ENCODE data around the gene GRHL3. TPM values are rescaled to one million over a fixed set of nuclear protein-coding genes. Genes with fewer than 3 reads are reported as not detected.

GRHL3 gene
- total RNA-seq, 4 donors from 2014 or later, result 93.6 to 154 (median 129) TPM

DNA sequence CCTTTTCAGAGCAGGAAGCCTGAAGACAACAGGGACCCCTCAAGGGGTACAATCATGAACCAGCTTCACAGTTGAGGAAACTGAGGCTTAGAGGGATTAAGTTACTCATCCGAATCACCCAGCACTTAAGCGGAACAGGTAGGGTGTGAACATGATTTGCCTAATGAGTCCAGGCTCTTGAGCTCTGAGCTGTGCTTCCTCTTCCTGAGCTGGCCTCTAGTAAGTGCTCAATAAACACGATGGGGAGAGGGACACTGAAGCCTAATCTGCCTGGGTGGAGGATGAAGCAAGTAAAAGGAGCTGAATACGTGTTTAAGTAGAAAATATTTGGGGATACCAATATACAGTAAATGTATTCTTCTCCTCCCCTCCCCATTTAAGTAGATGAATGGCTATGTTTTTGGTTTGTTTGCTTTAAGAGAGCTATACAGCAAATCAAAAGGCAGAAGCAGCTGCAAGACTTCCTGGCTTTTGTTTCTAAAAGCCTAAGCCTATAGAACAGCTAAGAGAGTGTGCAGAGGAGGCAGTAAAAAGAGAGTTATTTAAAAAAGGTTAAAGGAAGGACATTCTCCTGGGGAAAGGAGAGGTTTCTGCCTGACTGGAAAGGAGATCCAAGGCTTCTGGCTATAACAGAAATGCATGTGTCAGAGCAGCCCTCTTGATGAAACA lies 74.0 kb downstream of the GRHL3 start:
- TF ChIP-seq EP300 (IDR thresholded peaks at IDR 0.05) (no peak), POLR2AphosphoS5 (IDR thresholded peaks at IDR 0.05) (no peak), POLR2A (IDR thresholded peaks at IDR 0.05) (no peak)
- TF ChIP-seq, protein P1, sequence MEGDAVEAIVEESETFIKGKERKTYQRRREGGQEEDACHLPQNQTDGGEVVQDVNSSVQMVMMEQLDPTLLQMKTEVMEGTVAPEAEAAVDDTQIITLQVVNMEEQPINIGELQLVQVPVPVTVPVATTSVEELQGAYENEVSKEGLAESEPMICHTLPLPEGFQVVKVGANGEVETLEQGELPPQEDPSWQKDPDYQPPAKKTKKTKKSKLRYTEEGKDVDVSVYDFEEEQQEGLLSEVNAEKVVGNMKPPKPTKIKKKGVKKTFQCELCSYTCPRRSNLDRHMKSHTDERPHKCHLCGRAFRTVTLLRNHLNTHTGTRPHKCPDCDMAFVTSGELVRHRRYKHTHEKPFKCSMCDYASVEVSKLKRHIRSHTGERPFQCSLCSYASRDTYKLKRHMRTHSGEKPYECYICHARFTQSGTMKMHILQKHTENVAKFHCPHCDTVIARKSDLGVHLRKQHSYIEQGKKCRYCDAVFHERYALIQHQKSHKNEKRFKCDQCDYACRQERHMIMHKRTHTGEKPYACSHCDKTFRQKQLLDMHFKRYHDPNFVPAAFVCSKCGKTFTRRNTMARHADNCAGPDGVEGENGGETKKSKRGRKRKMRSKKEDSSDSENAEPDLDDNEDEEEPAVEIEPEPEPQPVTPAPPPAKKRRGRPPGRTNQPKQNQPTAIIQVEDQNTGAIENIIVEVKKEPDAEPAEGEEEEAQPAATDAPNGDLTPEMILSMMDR (IDR thresholded peaks at IDR 0.05), result no peak
- Histone ChIP-seq H3K4me1 (peaks cover 26% of the 10 kb centered on the region), H3K9me3 (no peaks in the 10 kb centered on the region), H3K36me3 (no peaks in the 10 kb centered on the region), H3K27me3 (no peaks in the 10 kb centered on the region), H3K27ac (no peak overlapping the region), H3K4me3 (no peak overlapping the region)
- WGBS, result 91% methylated on average over 4 of the region's 4 CpGs
- no peak for DNase-seq (ENCODE audit: low spot score in 2 of 2)

DNA sequence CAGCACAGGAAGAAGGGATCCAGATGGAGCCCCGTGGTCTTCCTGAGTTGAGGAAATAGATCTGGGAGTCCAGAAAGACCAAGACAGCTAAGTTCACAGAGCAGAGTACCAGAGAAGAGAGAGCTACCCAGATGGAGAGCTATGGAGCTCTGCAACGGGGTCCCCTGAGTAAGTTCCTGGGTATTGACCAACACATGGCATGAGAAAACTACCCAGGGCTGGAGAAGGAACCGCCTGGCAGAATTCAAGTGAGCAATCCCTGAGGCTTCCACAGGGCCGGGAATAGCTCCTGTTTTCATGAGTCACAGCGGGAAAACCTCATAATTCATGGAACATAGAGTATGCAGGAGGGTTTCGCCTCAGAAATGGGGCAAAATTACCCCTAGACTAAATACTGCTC lies 74.7 kb downstream of the GRHL3 start:
- WGBS, result 58% methylated on average over 6 of the region's 6 CpGs
- Histone ChIP-seq H3K36me3 (no peaks in the 10 kb centered on the region), H3K27ac (no peak overlapping the region), H3K27me3 (no peaks in the 10 kb centered on the region), H3K9me3 (no peaks in the 10 kb centered on the region), H3K4me3 (no peak overlapping the region), H3K4me1 (peaks cover 21% of the 10 kb centered on the region)
- TF ChIP-seq EP300 (IDR thresholded peaks at IDR 0.05) (no peak), POLR2AphosphoS5 (IDR thresholded peaks at IDR 0.05) (no peak), POLR2A (IDR thresholded peaks at IDR 0.05) (no peak)
- TF ChIP-seq, protein P1 (IDR thresholded peaks at IDR 0.05), result no peak
- peak in 1 of 2 donors; percentile 44 for DNase-seq (ENCODE audit: low spot score in 2 of 2)

DNA sequence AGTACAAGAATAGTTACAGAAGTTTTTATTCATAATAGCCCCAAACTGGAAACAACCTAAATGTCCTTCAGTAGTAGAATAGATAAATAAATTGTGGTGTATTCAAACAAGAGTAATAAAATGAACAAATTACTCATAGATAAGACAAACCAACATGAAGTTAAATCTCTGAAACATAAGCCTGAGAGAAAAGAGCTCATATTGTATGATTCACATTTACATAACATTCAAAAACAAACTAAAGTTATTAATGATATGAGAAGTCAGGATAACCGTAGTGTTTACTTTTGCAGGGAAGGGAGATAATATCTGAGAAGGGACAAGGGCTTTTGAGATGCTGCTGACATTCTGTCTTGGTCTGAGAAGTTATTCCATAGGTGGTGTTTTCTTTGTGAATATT lies 80.9 kb downstream of the GRHL3 start:
- Histone ChIP-seq H3K4me1 (no peaks in the 10 kb centered on the region), H3K9me3 (no peaks in the 10 kb centered on the region), H3K27me3 (no peaks in the 10 kb centered on the region), H3K4me3 (no peak overlapping the region), H3K27ac (no peak overlapping the region), H3K36me3 (peaks cover 12% of the 10 kb centered on the region)
- WGBS, result 85% methylated on average over 1 of the region's 1 CpG
- no peak for TF ChIP-seq EP300 (IDR thresholded peaks at IDR 0.05)
- TF ChIP-seq, protein P1 (IDR thresholded peaks at IDR 0.05), result no peak
- no peak for TF ChIP-seq POLR2AphosphoS5 (IDR thresholded peaks at IDR 0.05)
- DNase-seq (ENCODE audit: low spot score in 2 of 2), result no peak

DNA sequence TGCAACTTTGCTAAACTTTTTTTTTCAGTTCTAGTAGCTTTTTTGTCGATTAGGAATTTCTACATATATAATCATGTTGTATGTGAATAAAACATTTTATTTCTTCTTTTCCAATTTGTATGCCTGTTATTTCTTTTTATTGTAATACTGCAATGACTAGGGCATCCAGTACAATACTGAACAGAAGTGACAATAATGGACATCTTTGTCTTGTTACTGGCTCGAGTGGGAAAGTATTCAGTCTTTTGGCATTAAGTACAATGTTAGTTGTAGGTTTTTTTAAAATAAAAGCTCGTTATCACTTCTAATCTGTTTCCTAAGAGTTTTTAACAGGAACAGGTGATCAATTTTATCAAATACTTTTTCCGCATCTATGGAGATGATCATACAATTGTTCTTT lies 84.6 kb downstream of the GRHL3 start:
- H3K36me3 ChIP-seq, result peaks cover 12% of the 10 kb centered on the region
- no peak overlapping the region for H3K27ac ChIP-seq
- no peaks in the 10 kb centered on the region for H3K9me3 ChIP-seq
- no peaks in the 10 kb centered on the region for H3K4me1 ChIP-seq
- TF ChIP-seq POLR2AphosphoS5 (IDR thresholded peaks at IDR 0.05) (no peak), EP300 (IDR thresholded peaks at IDR 0.05) (no peak), POLR2A (IDR thresholded peaks at IDR 0.05) (no peak)
- TF ChIP-seq, protein P1 (IDR thresholded peaks at IDR 0.05), result no peak
- H3K4me3 ChIP-seq, result no peak overlapping the region
- WGBS, result 83% methylated on average over 4 of the region's 4 CpGs
- no peak for DNase-seq (ENCODE audit: low spot score in 2 of 2)
- H3K27me3 ChIP-seq, result no peaks in the 10 kb centered on the region

Other genes starting within 250 kb of the GRHL3 start
- gene MYOM3, start 207.2 kb upstream of the GRHL3 start, total RNA-seq, result 1 to 10 TPM; 1.5 to 2.3 (median 2.1) TPM
- gene IL22RA1, start 176.2 kb upstream of the GRHL3 start, total RNA-seq, result 10 to 100 TPM; 16.6 to 36.4 (median 27.8) TPM
- 10 to 100 TPM; 11.7 to 16.1 (median 14.0) TPM for gene IFNLR1, start 132.1 kb upstream of the GRHL3 start, total RNA-seq
- gene STPG1, start 94.4 kb downstream of the GRHL3 start, total RNA-seq, result 1 to 10 TPM; 7.2 to 8.5 (median 7.8) TPM
- 10 to 100 TPM; 42.4 to 75.4 (median 64.6) TPM for gene NIPAL3, start 96.4 kb downstream of the GRHL3 start, total RNA-seq
- gene RCAN3, start 183.5 kb downstream of the GRHL3 start, total RNA-seq, result 10 to 100 TPM; 27.0 to 29.8 (median 27.5) TPM
- gene NCMAP, start 236.7 kb downstream of the GRHL3 start, total RNA-seq, result 1 to 10 TPM in 1 of 4 donors, under 1 TPM in 2, not detected in 1; 0.24 to 1.1 (median 0.34) TPM

Measured in suprapubic skin (tissue), 4 donors.